Mucosa of rectum (tissue), 2 donors: ENCODE measurements around the gene KRTAP2-4.

Experiments
- H3K27ac ChIP-seq, 2 donors: one replicate each; pipeline ENCODE4 v1.7.0; 2013; ENCODE audit warnings: inconsistent platforms in 2 of 2, low read depth in 2 of 2, low read length in 2 of 2
- H3K27me3 ChIP-seq, 2 donors: one replicate each; pipeline ENCODE4 v1.7.0; 2013; ENCODE audit warnings: low read length in 2 of 2; ENCODE audit not compliant: control insufficient read depth in 2 of 2, insufficient read depth in 2 of 2
- H3K36me3 ChIP-seq, 2 donors: one replicate each; pipeline ENCODE4 v1.7.0; 2013; ENCODE audit warnings: low read length in 2 of 2; ENCODE audit not compliant: control insufficient read depth in 2 of 2, insufficient read depth in 2 of 2
- H3K4me1 ChIP-seq, 2 donors: one replicate each; pipeline ENCODE4 v1.7.0; 2013; ENCODE audit warnings: low read length in 2 of 2, mild to moderate bottlenecking in 1 of 2; ENCODE audit not compliant: control insufficient read depth in 2 of 2, insufficient read depth in 2 of 2
- H3K4me3 ChIP-seq, 2 donors: one replicate each; pipeline ENCODE4 v1.7.0; 2013; ENCODE audit warnings: low read length in 2 of 2
- H3K9ac ChIP-seq, 2 donors: one replicate each; pipeline ENCODE4 v1.7.0; 2013; ENCODE audit warnings: low read length in 2 of 2, low read depth in 1 of 2, mild to moderate bottlenecking in 1 of 2
- H3K9me3 ChIP-seq, 2 donors: one replicate each; pipeline ENCODE4 v1.7.0; 2013; ENCODE audit warnings: low read length in 2 of 2; ENCODE audit not compliant: control insufficient read depth in 2 of 2
- donor health status: healthy.
- donor health status: Normal muscosa, but diverticular disease.

The KRTAP2-4 gene

GRCh38 chr17:41015454-41015853 is 50.2 kb downstream of the KRTAP2-4 start:
- H3K27ac ChIP-seq, result no peak overlapping the region
- H3K9me3 ChIP-seq, result no peaks in the 10 kb centered on the region
- H3K4me1 ChIP-seq, result no peaks in the 10 kb centered on the region
- no peaks in the 10 kb centered on the region for H3K36me3 ChIP-seq
- H3K4me3 ChIP-seq, result no peak overlapping the region
- no peak overlapping the region for H3K9ac ChIP-seq
- no peaks in the 10 kb centered on the region for H3K27me3 ChIP-seq
